Measurements from ENCODE around the gene HOXD4. TPM values are rescaled to one million over a fixed set of nuclear protein-coding genes. Genes with fewer than 3 reads are reported as not detected.

The HOXD4 gene
- total RNA-seq, 4 donors from 2014 or later, result 3.8 to 17.1 (median 16.6) TPM

- Histone ChIP-seq H3K36me3 (no peaks in the 10 kb centered on the region), H3K9me3 (no peaks in the 10 kb centered on the region), H3K4me1 (peaks cover 0 to 52% (median 5%) of the 10 kb centered on the region in 4 donors), H3K4me3 (peak overlapping the region; percentile 17 to 64 (median 54)), H3K27me3 (peaks cover 0 to 77% of the 10 kb centered on the region in 2 donors), H3K27ac (peak overlapping the region; percentile 79 to 94 (median 86))
- TF ChIP-seq CTCF (IDR thresholded peaks at IDR 0.05), result no peak
- no peak for TF ChIP-seq EP300 (IDR thresholded peaks at IDR 0.05)
- TF ChIP-seq POLR2A (IDR thresholded peaks at IDR 0.05), result no peak
- no peak for DNase-seq (ENCODE audit: low spot score in 2 of 2)
- WGBS, 2 donors, result 44 to 52% methylated on average over 15 of the region's 15 CpGs
These were observed 20.1 kb upstream of the HOXD4 start for GRCh38 chr2:176130957-176131847.

GRCh38 chr2:176131848-176132158, 19.5 kb upstream of the HOXD4 start:
- Histone ChIP-seq H3K9me3 (no peaks in the 10 kb centered on the region), H3K27me3 (peaks cover 0 to 76% of the 10 kb centered on the region in 2 donors), H3K4me3 (peak overlapping the region in 1 of 4 donors; percentile 64), H3K4me1 (peaks cover 0 to 57% (median 5%) of the 10 kb centered on the region in 4 donors), H3K36me3 (no peaks in the 10 kb centered on the region), H3K27ac (peak overlapping the region in 2 of 4 donors; percentile 10 to 94)
- WGBS, 2 donors, result 76 to 78% methylated on average over 4 of the region's 4 CpGs
- no peak for DNase-seq (ENCODE audit: low spot score in 2 of 2)
- TF ChIP-seq CTCF (IDR thresholded peaks at IDR 0.05), result no peak
- TF ChIP-seq POLR2A (IDR thresholded peaks at IDR 0.05), result no peak
- TF ChIP-seq EP300 (IDR thresholded peaks at IDR 0.05), result no peak

GRCh38 chr2:176132205-176133171, 18.9 kb upstream of the HOXD4 start:
- peak overlapping the region in 2 of 4 donors; percentile 10 to 94 for H3K27ac ChIP-seq

DNA sequence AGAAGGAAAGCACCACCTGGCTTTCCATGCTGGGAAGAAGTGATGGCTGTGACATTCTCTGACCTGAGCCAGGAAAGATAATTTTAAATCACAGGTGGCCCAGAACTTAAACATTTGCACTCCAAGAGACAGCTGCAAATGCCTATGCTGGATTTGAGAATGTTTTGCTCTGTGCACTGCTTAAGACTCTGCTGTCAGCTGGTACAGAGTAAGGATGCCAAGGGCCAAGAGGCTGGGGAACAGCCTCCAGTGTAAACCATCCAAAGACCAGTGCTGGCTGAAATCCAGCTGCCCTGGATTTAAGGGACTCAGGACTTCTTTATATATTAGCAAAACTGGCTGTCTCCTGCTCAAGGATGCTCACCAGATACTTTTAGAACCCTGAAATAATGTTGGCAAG, 18.0 kb upstream of the HOXD4 start:
- Histone ChIP-seq H3K4me3 (no peak overlapping the region), H3K4me1 (peaks cover 0 to 54% (median 2%) of the 10 kb centered on the region in 4 donors), H3K9me3 (no peaks in the 10 kb centered on the region), H3K27me3 (peaks cover 0 to 77% of the 10 kb centered on the region in 2 donors), H3K36me3 (no peaks in the 10 kb centered on the region), H3K27ac (no peak overlapping the region)
- no peak for TF ChIP-seq POLR2A (IDR thresholded peaks at IDR 0.05)
- DNase-seq (ENCODE audit: low spot score in 2 of 2), result no peak

More at GRCh38 chr2:176132205-176133171, 18.9 kb upstream of the HOXD4 start:
- H3K4me1 ChIP-seq, result peaks cover 0 to 58% (median 3%) of the 10 kb centered on the region in 4 donors
- no peak for DNase-seq (ENCODE audit: low spot score in 2 of 2)
- H3K4me3 ChIP-seq, result peak overlapping the region in 2 of 4 donors; percentile 20 to 64
- 70 to 75% methylated on average over 33 of the region's 33 CpGs for WGBS, 2 donors
- H3K27me3 ChIP-seq, result peaks cover 0 to 77% of the 10 kb centered on the region in 2 donors
- no peaks in the 10 kb centered on the region for H3K36me3 ChIP-seq
- no peak for TF ChIP-seq CTCF (IDR thresholded peaks at IDR 0.05)
- TF ChIP-seq EP300 (IDR thresholded peaks at IDR 0.05), result no peak
- TF ChIP-seq POLR2A (IDR thresholded peaks at IDR 0.05), result no peak
- no peaks in the 10 kb centered on the region for H3K9me3 ChIP-seq

- 79 to 80% methylated on average over 4 of the region's 4 CpGs for WGBS, 2 donors
- Histone ChIP-seq H3K36me3 (no peaks in the 10 kb centered on the region), H3K27ac (peak overlapping the region in 1 of 4 donors; percentile 90), H3K4me1 (peaks cover 0 to 49% (median 2%) of the 10 kb centered on the region in 4 donors), H3K4me3 (no peak overlapping the region), H3K27me3 (peaks cover 0 to 77% of the 10 kb centered on the region in 2 donors), H3K9me3 (no peaks in the 10 kb centered on the region)
- no peak for DNase-seq (ENCODE audit: low spot score in 2 of 2)
- TF ChIP-seq CTCF (IDR thresholded peaks at IDR 0.05), result no peak
- TF ChIP-seq EP300 (IDR thresholded peaks at IDR 0.05), result no peak
- no peak for TF ChIP-seq POLR2A (IDR thresholded peaks at IDR 0.05)
These were observed 17.3 kb upstream of the HOXD4 start for GRCh38 chr2:176134035-176134434.
